T-helper 9 cell (primary cell): Measurements from ENCODE around the gene IGSF9.

Experiments
- DNase-seq: peaks from one replicate; pipeline ENCODE4 v3.0.0-alpha.2; 2020

IGSF9 gene

GRCh38 chr1:159895836-159896545 lies 49.4 kb downstream of the IGSF9 start:
- no peak for DNase-seq

- DNase-seq: no peak
These were observed 50.1 kb downstream of the IGSF9 start for GRCh38 chr1:159895286-159895685.

- no peak for DNase-seq
These were observed 52.5 kb downstream of the IGSF9 start for GRCh38 chr1:159892944-159893343.

- peak; percentile 55 for DNase-seq
These were observed 53.9 kb downstream of the IGSF9 start for GRCh38 chr1:159891275-159892157.

DNA sequence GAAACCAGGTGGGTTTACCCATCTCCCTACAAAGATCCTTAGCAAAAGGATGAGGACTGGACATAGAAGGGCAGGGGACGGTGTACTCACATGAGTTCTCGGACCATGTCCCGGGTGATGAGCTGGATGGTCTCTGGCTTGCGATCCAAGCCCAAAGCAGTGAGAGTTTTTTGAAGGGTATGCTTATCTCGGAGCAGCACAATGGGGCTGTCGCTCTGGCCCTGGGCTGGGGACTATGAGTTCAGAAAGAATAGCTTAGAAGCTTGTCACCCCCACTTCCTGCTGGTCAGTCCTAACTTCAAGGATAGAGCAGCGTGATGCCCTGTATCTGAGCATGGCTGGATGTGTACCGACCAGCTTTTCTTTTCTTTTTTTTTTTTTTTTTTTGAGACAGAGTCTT lies 55.0 kb downstream of the IGSF9 start:
- no peak for DNase-seq

DNA sequence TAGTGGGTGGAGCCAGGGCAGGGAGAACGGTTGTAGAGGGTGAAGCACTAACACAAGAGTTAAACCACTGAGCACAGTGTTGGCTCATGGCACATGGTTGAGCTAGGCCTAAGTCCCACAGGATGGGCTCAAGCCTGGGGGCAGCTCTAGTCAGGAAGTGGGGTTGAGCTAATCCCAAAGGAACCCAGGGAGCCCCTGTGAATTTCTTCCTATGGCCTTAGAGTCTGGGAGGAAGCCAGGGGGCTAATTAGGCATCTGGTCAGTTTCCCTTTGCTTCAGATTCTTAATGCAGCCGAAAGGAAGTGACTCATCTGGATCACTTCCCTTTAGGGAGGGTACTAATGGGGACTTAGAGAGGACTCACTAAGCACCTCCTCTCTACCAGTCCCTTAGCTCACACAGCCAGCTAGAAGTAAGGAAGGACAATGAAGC lies 55.6 kb downstream of the IGSF9 start:
- no peak for DNase-seq

DNA sequence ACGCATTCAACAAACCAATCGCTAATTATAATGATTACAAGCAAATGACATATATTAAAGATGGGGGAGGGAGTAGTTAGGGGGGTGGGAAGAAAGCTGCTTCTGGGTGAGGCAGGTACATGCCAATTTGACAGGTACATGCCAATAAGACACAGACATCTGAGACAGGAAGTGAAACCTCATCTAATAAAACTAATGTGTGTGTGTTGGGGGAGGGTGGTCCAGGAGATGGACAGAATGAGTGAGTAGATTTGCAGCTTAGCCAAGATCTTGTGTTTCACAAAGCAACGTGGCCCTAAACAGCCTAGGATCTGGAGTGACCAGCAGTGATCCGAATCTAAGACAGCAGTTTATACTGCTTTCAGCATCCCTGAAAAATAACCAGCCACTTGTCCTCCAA lies 56.2 kb downstream of the IGSF9 start:
- DNase-seq: no peak

- DNase-seq: no peak
These were observed 61.1 kb downstream of the IGSF9 start for GRCh38 chr1:159884296-159884695.

- DNase-seq: no peak
These were observed 62.3 kb downstream of the IGSF9 start for GRCh38 chr1:159883134-159883533.

DNA sequence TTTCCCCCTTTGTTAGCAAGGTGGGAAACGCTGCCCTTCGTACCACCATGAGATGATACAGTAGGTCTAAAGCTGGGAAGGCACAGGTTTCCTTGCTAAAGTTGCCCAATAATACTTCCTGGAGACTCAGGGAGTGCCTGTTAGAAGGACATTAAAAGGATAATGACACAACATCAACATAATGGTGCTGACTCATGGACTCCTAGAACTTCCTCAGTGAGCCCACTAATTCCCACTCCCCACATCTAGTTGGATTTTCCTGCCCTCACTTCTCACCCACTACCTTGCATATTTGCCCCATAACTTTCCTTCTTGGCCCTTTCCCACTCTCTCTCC lies 62.9 kb downstream of the IGSF9 start:
- no peak for DNase-seq

- DNase-seq: peak; percentile 42
These were observed 63.5 kb downstream of the IGSF9 start for GRCh38 chr1:159881622-159882526.

DNA sequence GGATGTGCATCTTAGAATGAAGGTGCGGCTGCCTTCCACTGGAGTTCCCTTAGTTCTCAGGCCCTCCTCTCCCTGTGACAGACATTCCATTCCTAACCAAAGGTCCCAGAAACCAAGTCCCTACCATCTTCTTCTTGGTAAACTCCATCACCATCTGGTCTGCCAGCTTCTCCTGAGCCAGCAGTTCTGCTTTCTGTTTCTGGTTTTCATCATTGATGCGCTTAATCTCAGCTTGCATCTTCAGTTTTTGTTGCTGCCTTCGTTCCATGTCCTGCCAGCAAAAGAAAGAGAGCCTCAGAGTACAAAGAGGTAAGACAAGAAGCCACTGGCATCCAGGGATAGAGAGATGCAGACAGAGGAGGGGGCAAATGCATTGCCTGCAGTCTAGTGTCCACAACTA lies 65.0 kb downstream of the IGSF9 start:
- DNase-seq: no peak

DNA sequence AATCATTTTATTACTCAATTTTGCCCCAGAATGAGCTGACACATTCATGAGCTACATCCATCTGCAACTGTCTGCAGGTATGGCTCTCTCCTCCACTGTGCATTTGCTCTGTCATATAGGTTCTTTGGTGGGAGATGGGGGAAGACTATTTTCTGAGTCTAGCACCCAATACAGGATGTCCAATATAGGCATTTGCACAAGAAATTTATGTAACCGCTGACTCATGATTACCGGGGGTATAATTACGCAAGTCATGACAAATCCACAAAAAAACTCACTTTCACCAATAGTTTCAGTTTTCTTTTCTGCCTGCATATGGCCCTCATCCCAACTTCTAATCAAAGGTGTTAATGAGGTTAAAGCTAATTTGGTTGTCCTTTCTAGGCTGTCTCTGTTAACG lies 65.4 kb downstream of the IGSF9 start:
- DNase-seq: no peak

- no peak for DNase-seq
These were observed 66.3 kb downstream of the IGSF9 start for GRCh38 chr1:159879136-159879535.

GRCh38 chr1:159877695-159878444 lies 67.5 kb downstream of the IGSF9 start:
- DNase-seq: no peak
